Measurements from ENCODE around the gene CDH11. TPM values are rescaled to one million over a fixed set of nuclear protein-coding genes. Genes with fewer than 3 reads are reported as not detected.

CDH11 gene, protein sequence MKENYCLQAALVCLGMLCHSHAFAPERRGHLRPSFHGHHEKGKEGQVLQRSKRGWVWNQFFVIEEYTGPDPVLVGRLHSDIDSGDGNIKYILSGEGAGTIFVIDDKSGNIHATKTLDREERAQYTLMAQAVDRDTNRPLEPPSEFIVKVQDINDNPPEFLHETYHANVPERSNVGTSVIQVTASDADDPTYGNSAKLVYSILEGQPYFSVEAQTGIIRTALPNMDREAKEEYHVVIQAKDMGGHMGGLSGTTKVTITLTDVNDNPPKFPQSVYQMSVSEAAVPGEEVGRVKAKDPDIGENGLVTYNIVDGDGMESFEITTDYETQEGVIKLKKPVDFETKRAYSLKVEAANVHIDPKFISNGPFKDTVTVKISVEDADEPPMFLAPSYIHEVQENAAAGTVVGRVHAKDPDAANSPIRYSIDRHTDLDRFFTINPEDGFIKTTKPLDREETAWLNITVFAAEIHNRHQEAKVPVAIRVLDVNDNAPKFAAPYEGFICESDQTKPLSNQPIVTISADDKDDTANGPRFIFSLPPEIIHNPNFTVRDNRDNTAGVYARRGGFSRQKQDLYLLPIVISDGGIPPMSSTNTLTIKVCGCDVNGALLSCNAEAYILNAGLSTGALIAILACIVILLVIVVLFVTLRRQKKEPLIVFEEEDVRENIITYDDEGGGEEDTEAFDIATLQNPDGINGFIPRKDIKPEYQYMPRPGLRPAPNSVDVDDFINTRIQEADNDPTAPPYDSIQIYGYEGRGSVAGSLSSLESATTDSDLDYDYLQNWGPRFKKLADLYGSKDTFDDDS
- total RNA-seq = 220 and 302 TPM in 2 replicates
- polyA plus RNA-seq = 290 and 335 TPM in 2 replicates
- polyA plus RNA-seq (2012) = 236 and 265 TPM in 2 replicates
- polyA minus RNA-seq (ENCODE audit: low replicate concordance) = 308 and 372 TPM in 2 replicates

DNA sequence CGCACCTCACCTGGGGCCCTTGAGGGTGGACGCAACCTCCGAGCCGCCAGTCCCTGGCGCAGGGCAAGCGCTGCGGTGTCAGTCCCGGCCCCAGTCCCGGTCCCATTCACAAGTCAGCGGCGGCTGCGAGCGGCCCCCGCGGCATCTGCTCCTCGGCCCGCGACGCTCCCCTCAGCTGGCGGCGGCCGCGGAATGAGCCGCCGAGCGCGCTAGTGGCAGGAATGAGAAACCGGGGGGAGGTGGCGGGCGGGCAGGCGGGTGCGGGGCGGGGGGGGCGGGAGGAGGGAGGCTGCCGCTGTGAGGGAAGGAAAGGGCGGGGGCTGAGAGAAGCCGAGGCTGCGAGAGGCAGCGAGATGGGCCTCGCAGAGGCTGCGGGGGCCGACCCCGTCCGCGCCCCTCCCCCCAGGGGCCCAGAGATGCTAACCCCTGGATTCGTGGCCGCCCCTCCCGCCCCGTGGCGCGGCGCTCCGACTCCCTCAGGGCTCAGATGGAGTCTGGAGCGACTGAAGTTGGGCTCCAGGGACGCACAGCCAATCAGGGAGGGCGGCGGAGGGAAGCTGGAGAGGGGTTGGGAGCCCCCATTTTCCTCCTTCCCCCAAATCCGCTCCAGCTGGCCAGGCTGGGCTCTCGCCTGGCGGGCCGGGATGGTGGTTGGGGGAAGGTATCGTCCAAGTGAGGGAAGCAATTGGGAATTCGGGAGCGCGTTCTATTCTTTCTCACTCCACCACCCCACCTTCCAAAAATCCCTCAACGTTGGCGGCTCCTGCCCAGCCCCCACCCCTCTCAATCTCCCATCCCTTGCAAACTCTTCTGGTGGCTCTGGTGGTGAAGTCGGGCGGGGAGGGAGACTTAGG, at the start of gene CDH11:
Gene CDH11, minus strand, starts transcription at position 194 of the 854 bp plus-strand sequence. CDS start 117,194 bp downstream, outside the sequence.
- Histone ChIP-seq H3K27ac (ENCODE audit: insufficient read depth, low read length) (peak within 1 kb of the TSS; percentile 92), H4K20me1 (ENCODE audit: control insufficient read depth, extremely low read depth, insufficient read depth, low read length) (no peaks in the 10 kb centered on the region), H3K27me3 (ENCODE audit: control insufficient read depth, insufficient read depth, low read length) (no peaks in the 10 kb centered on the region), H2AFZ (ENCODE audit: low read length) (peak within 1 kb of the TSS; percentile 38), H3K79me2 (ENCODE audit: control insufficient read depth, insufficient read depth, low read length) (peaks cover 47% of the 10 kb centered on the region), H3K4me3 (replicated peaks in 1 of 4; ENCODE audit: control extremely low read depth in 1 of 4, insufficient read depth in 1 of 4, low read depth in 3 of 4, low read length in 4 of 4) (peak within 1 kb of the TSS; percentile 82 to 92 (median 86)), H3K36me3 (ENCODE audit: control insufficient read depth, insufficient read depth, low read length) (no peaks in the 10 kb centered on the region), H3K4me2 (ENCODE audit: extremely low read depth, insufficient read depth, low read length) (peak within 1 kb of the TSS; percentile 93), H3K9me3 (ENCODE audit: control insufficient read depth, insufficient read depth, low read depth, low read length) (no peaks in the 10 kb centered on the region), H3K4me1 (ENCODE audit: control insufficient read depth, extremely low read depth, insufficient read depth, low read length) (peaks cover 6% of the 10 kb centered on the region), H3K9ac (ENCODE audit: insufficient read depth, low read length) (peak within 1 kb of the TSS; percentile 84)
- DNase-seq (ENCODE audit: low read depth in 2 of 2) = peak; percentile 86 to 91
- TF ChIP-seq EZH2 (IDR thresholded peaks at IDR 0.05; ENCODE audit: low read length, missing control alignments) = no peak
- TF ChIP-seq, protein P1, sequence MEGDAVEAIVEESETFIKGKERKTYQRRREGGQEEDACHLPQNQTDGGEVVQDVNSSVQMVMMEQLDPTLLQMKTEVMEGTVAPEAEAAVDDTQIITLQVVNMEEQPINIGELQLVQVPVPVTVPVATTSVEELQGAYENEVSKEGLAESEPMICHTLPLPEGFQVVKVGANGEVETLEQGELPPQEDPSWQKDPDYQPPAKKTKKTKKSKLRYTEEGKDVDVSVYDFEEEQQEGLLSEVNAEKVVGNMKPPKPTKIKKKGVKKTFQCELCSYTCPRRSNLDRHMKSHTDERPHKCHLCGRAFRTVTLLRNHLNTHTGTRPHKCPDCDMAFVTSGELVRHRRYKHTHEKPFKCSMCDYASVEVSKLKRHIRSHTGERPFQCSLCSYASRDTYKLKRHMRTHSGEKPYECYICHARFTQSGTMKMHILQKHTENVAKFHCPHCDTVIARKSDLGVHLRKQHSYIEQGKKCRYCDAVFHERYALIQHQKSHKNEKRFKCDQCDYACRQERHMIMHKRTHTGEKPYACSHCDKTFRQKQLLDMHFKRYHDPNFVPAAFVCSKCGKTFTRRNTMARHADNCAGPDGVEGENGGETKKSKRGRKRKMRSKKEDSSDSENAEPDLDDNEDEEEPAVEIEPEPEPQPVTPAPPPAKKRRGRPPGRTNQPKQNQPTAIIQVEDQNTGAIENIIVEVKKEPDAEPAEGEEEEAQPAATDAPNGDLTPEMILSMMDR (conservative IDR thresholded peaks at IDR 0.05 in 1 of 2, IDR thresholded peaks at IDR 0.05 in 1 of 2; ENCODE audit: low read depth in 1 of 2, low read length in 2 of 2) = peak in 1 of 2 donors; percentile 32

DNA sequence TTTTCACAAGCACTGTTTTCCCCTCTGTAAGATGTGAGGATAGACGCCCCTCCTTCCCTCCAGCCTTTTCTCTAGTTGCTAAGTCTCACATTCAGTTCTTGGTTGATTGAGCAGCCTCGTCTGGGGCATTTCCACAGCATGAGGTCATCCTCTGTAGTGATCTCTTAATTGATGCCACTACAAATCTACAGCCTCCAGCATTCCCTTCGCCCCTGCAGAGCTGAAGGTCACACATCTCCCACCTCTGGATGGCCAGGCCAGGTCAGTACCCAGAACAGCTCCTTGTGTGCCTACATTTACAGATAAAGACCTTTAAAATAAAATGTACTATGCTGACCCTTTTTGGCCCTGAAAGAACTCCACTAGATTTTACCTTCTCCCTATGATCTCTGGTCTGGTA, 32.5 kb upstream of the CDH11 start:
- Histone ChIP-seq H3K9ac (ENCODE audit: insufficient read depth, low read length) (no peak overlapping the region), H3K27me3 (ENCODE audit: control insufficient read depth, insufficient read depth, low read length) (no peaks in the 10 kb centered on the region), H3K79me2 (ENCODE audit: control insufficient read depth, insufficient read depth, low read length) (no peaks in the 10 kb centered on the region), H4K20me1 (ENCODE audit: control insufficient read depth, extremely low read depth, insufficient read depth, low read length) (no peaks in the 10 kb centered on the region), H3K4me2 (ENCODE audit: extremely low read depth, insufficient read depth, low read length) (no peak overlapping the region), H3K4me1 (ENCODE audit: control insufficient read depth, extremely low read depth, insufficient read depth, low read length) (no peaks in the 10 kb centered on the region), H3K9me3 (ENCODE audit: control insufficient read depth, insufficient read depth, low read depth, low read length) (no peaks in the 10 kb centered on the region), H2AFZ (ENCODE audit: low read length) (no peak overlapping the region), H3K36me3 (ENCODE audit: control insufficient read depth, insufficient read depth, low read length) (no peaks in the 10 kb centered on the region), H3K27ac (ENCODE audit: insufficient read depth, low read length) (no peak overlapping the region), H3K4me3 (replicated peaks in 1 of 4; ENCODE audit: control extremely low read depth in 1 of 4, insufficient read depth in 1 of 4, low read depth in 3 of 4, low read length in 4 of 4) (no peak overlapping the region)
- TF ChIP-seq, protein P1 (conservative IDR thresholded peaks at IDR 0.05 in 1 of 2, IDR thresholded peaks at IDR 0.05 in 1 of 2; ENCODE audit: low read depth in 1 of 2, low read length in 2 of 2) = no peak
- no peak for TF ChIP-seq EZH2 (IDR thresholded peaks at IDR 0.05; ENCODE audit: low read length, missing control alignments)
- DNase-seq (ENCODE audit: low read depth in 2 of 2) = peak in 1 of 2 donors; percentile 24
